ENCODE results near the gene CBR4. TPM values are rescaled to one million over a fixed set of nuclear protein-coding genes. Genes with fewer than 3 reads are reported as not detected.

CBR4 gene
- total RNA-seq, 1 experiment from 2014 or later = 33.6 TPM

- Histone ChIP-seq H3K9me3 (ENCODE audit: control insufficient read depth, low read depth, low read length) (no peaks in the 10 kb centered on the region), H2BK120ac (ENCODE audit: low read depth, low read length, poor library complexity, severe bottlenecking) (no peak overlapping the region), H3K23ac (ENCODE audit: insufficient read length, low read depth, low read length) (no peak overlapping the region), H3K9ac (ENCODE audit: extremely low read depth, insufficient read length, low read length) (no peak overlapping the region), H3K18ac (ENCODE audit: insufficient read length, low read depth, low read length) (no peak overlapping the region), H2BK20ac (ENCODE audit: low read depth, low read length, poor library complexity, severe bottlenecking) (no peak overlapping the region), H3K27me3 (ENCODE audit: insufficient read depth, low read length) (no peaks in the 10 kb centered on the region), H2AFZ (ENCODE audit: low read length) (no peak overlapping the region), H3K27ac (ENCODE audit: insufficient read length, low read depth, low read length) (no peak overlapping the region), H4K20me1 (ENCODE audit: control insufficient read depth, insufficient read depth, insufficient read length) (no peaks in the 10 kb centered on the region), H2BK5ac (ENCODE audit: insufficient read length, low read length) (no peak overlapping the region), H2BK12ac (ENCODE audit: insufficient read length, low read depth, low read length) (no peak overlapping the region), H3K4me2 (ENCODE audit: insufficient read depth, insufficient read length, low read length) (no peak overlapping the region), H4K91ac (ENCODE audit: insufficient read length, low read depth, low read length) (no peak overlapping the region), H3K79me2 (ENCODE audit: insufficient read depth, low read length) (peaks cover 4% of the 10 kb centered on the region; the same call in 1 of the 2 replicates), H3K79me1 (ENCODE audit: insufficient read depth, low read depth, low read length, poor library complexity, severe bottlenecking) (no peaks in the 10 kb centered on the region), H2BK15ac (ENCODE audit: low read depth, low read length) (no peak overlapping the region), H3T11ph (ENCODE audit: low read length) (no peak overlapping the region), H3K56ac (ENCODE audit: insufficient read length, low read depth, low read length) (no peak overlapping the region), H3K23me2 (ENCODE audit: insufficient read length, low read depth, low read length, poor library complexity, severe bottlenecking) (peaks cover 7% of the 10 kb centered on the region), H3K14ac (ENCODE audit: insufficient read depth, low read length) (no peak overlapping the region), H4K8ac (replicated peaks; ENCODE audit: insufficient read length, low read depth, low read length) (no peak overlapping the region), H2AK5ac (ENCODE audit: insufficient read length, low read length) (no peak overlapping the region), H3K4me1 (ENCODE audit: insufficient read depth, low read length) (peaks cover 3% of the 10 kb centered on the region; the same call in 1 of the 2 replicates), H3K4ac (ENCODE audit: low read depth, low read length) (no peak overlapping the region), H4K5ac (ENCODE audit: insufficient read length, low read depth, low read length) (no peak overlapping the region)
- no peak for TF ChIP-seq CTCF (conservative IDR thresholded peaks at IDR 0.05)
- no peaks in the 10 kb centered on the region for H3K9me3 Mint-ChIP-seq
- WGBS (ENCODE audit: extremely low coverage, insufficient read length, low lambda C conversion rate) = no CpG with 5 or more reads among the region's 1 CpG
- H3K27ac Mint-ChIP-seq = no peak overlapping the region
- H3K4me1 Mint-ChIP-seq = peaks cover 37 to 50% of the 10 kb centered on the region in 2 experiments
- H3K27me3 Mint-ChIP-seq (ENCODE audit: low read depth) = no peaks in the 10 kb centered on the region; the same call in 1 of the 2 replicates
- no peak for DNase-seq
- H3K36me3 Mint-ChIP-seq (ENCODE audit: insufficient read depth in 1 of 3, low read depth in 3 of 3) = no peaks in the 10 kb centered on the region
- no peak overlapping the region for H3K4me3 Mint-ChIP-seq
Measured at GRCh38 chr4:169013396-169013795, 3.3 kb upstream of the CBR4 start.
